GM18517 (cell line): ENCODE measurements around the gene CDK17.
"Not testable (repeated sequence)": the region's sequence is repeated elsewhere in the genome, so short reads cannot be mapped to it uniquely, and the experiment has no call there.

Experiments
- ATAC-seq: cut with Tn5 transposase; IDR thresholded peaks from one replicate; pipeline ENCODE4 v1.9.1; 2021; ENCODE audit warnings: mild to moderate bottlenecking, moderate library complexity; ENCODE audit not compliant: unreplicated experiment

Gene CDK17

GRCh38 chr12:96359328-96359727 is 40.9 kb downstream of the CDK17 start:
- ATAC-seq = no peak

- no peak for ATAC-seq
Measured at GRCh38 chr12:96356831-96357230, 43.4 kb downstream of the CDK17 start.

GRCh38 chr12:96354844-96355534 is 45.2 kb downstream of the CDK17 start:
- no peak for ATAC-seq

GRCh38 chr12:96354326-96354725 is 45.9 kb downstream of the CDK17 start:
- ATAC-seq = no peak

GRCh38 chr12:96352161-96352835 is 47.9 kb downstream of the CDK17 start:
- ATAC-seq = no peak

- ATAC-seq = no peak
Measured at GRCh38 chr12:96350982-96351381, 49.3 kb downstream of the CDK17 start.

GRCh38 chr12:96347130-96347699 is 53.0 kb downstream of the CDK17 start:
- ATAC-seq = no peak

- not testable (repeated sequence) for ATAC-seq
Measured at GRCh38 chr12:96346716-96347115, 53.5 kb downstream of the CDK17 start.

GRCh38 chr12:96344124-96344695 is 56.0 kb downstream of the CDK17 start:
- no peak for ATAC-seq

- ATAC-seq = no peak
Measured at GRCh38 chr12:96343347-96343954, 56.8 kb downstream of the CDK17 start.

- ATAC-seq = not testable (repeated sequence)
Measured at GRCh38 chr12:96339666-96340065, 60.6 kb downstream of the CDK17 start.

GRCh38 chr12:96338852-96339471 is 61.3 kb downstream of the CDK17 start:
- no peak for ATAC-seq

GRCh38 chr12:96337953-96338352 is 62.3 kb downstream of the CDK17 start:
- no peak for ATAC-seq

- no peak for ATAC-seq
Measured at GRCh38 chr12:96336489-96336888, 63.8 kb downstream of the CDK17 start.

GRCh38 chr12:96335270-96335669 is 65.0 kb downstream of the CDK17 start:
- ATAC-seq = peak; percentile 80

- ATAC-seq = no peak
Measured at GRCh38 chr12:96334502-96334901, 65.7 kb downstream of the CDK17 start.

GRCh38 chr12:96329545-96329944 is 70.7 kb downstream of the CDK17 start:
- ATAC-seq = no peak

- no peak for ATAC-seq
Measured at GRCh38 chr12:96329018-96329417, 71.2 kb downstream of the CDK17 start.

- ATAC-seq = peak; percentile 37
Measured at GRCh38 chr12:96327889-96328288, 72.3 kb downstream of the CDK17 start.

GRCh38 chr12:96327346-96327745 is 72.9 kb downstream of the CDK17 start:
- peak; percentile 81 for ATAC-seq

- no peak for ATAC-seq
Measured at GRCh38 chr12:96326628-96327227, 73.5 kb downstream of the CDK17 start.
